Measurements from ENCODE around the gene ROR2. TPM values are rescaled to one million over a fixed set of nuclear protein-coding genes. Genes with fewer than 3 reads are reported as not detected.

Gene ROR2
- total and polyA plus RNA-seq, 2 experiments from 2014 or later, result 8.1 to 18.8 TPM

- Mint-ChIP-seq H3K27me3 (ENCODE audit: insufficient read depth, low read depth, poor library complexity) (peaks cover 2% of the 10 kb centered on the region), H3K27ac (no peak overlapping the region), H3K9me3 (no peaks in the 10 kb centered on the region), H3K36me3 (ENCODE audit: low read depth) (no peaks in the 10 kb centered on the region), H3K4me1 (peaks cover 30% of the 10 kb centered on the region), H3K4me3 (no peak overlapping the region)
- Histone ChIP-seq H3K4me3 (no peak overlapping the region), H3F3A (replicated peaks; ENCODE audit: low read depth) (no peaks in the 10 kb centered on the region), H4K20me1 (replicated peaks; ENCODE audit: insufficient read depth) (peaks cover 10% of the 10 kb centered on the region), H3K79me2 (replicated peaks; ENCODE audit: insufficient read depth) (0 out of 2 replicates have a peak, but pooled peaks cover 9% of the 10 kb centered on the region), H3K27ac (ENCODE audit: low read depth) (no peak overlapping the region), H3K4me1 (ENCODE audit: insufficient read depth) (peaks cover 35% of the 10 kb centered on the region), H3K9me2 (ENCODE audit: insufficient read depth) (no peaks in the 10 kb centered on the region), H3K27me3 (ENCODE audit: insufficient read depth) (0 out of 2 replicates have a peak, but pooled peaks cover 8% of the 10 kb centered on the region), H3K36me3 (ENCODE audit: insufficient read depth) (no peaks in the 10 kb centered on the region), H3K4me2 (no peak overlapping the region), H2AFZ (no peak overlapping the region)
- no peak for TF ChIP-seq ZNF462 (CRISPR knock-in tag; IDR thresholded peaks at IDR 0.05)
- no peak for TF ChIP-seq ZNF114 (CRISPR knock-in tag; IDR thresholded peaks at IDR 0.05)
- TF ChIP-seq ETS1 (IDR thresholded peaks at IDR 0.05), result no peak
- ATAC-seq (peak; percentile 57; the same call in 2 of the 3 replicates), DNase-seq (ENCODE audit: low spot score) (no peak)
These were observed 41.8 kb downstream of the ROR2 start for GRCh38 chr9:91908293-91908623.

Data from GM23338 (cell line).